Myocyte (in vitro differentiated cells): ENCODE results near the gene SSBP3. TPM values are rescaled to one million over a fixed set of nuclear protein-coding genes. Genes with fewer than 3 reads are reported as not detected.

Source experiments
- DNase-seq: peaks from one replicate; pipeline ENCODE4 v3.0.0-alpha.2; 2012; ENCODE audit warnings: low read depth
- total RNA-seq: library from RNA; depleted of rRNA; stranded (reverse); fragments of >200 nt; gene quantifications from 2 replicates; pipeline ENCODE4 v1.2.3, GENCODE V29; 2014

Gene SSBP3
- total RNA-seq, 1 donor from 2014 or later, result 21.8 TPM

DNA sequence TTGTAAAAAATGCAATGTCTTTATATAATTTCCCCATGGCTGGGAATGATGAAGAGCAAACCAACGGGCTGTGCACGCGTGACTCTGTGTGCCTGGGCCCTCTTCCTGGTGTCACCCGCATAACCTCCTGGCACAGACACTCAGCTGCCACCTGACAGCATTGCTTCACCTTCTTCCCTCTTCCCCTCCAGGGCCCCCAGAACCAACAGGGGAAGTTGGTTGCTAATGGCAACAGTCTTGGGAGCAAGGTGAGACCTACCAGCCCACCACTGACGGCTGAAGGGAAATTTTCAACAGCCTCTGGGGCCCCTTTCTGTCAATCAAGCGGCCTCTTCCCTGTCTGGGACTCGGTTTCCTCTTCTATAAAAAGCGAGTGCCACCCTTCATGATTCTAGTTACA is 33.2 kb downstream of the SSBP3 start:
- no peak for DNase-seq

DNA sequence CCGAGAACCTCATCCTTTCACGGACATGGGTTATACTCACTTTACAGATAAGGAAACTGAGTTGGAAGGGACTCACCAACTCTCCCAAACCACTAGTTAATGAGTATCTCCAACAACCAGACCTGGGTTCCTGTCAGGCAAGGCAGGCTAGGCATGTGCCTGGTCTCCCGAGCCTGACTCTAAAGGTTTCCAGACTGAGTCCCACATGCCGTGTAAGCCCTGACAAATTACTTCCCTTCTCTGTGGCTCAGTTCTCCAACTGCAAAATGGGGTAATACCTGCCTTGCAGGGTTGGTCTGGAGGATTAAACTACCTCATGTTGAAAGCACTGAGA is 34.3 kb downstream of the SSBP3 start:
- DNase-seq, result no peak

DNA sequence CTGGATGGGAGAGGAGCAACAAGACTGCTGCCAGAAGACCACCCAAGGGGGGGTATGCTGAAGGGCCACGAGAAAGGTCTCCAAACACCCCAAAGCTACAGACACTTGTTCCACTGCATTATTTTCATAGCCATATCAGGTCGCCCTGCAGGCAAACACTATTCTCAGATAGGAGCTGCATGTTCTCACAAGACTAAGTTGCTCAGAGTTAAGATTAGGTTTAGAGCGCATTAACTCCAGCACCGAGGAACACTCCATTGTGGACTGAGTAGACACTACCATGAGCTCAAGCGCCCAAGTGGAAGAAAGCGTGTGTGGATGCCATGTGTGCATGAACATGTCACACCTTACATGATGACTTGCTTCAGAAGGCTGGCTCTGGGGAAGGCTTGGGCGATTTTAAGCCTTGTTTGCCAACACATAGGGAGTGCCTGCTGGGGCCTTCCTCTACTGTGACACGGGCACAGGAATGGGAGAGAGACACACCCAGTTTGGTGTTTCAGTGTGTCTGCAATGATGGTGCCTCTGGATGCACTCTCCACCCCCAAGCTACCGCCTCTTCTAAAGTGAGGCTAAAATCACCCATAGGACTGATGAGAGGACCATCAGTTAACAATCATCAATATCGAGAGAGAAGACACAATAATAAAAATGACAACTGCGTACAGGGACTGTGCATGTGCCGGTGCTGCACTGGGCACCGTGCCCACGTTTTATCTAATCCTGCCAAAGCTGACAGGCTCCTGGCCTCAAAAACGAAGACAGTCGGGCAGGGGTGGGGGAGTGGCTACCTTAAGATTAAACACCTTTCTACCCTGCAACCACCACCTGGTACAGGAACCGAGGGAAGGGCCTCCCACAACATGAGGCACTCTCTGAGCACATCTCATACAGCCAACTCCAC is 34.9 kb downstream of the SSBP3 start:
- no peak for DNase-seq

DNA sequence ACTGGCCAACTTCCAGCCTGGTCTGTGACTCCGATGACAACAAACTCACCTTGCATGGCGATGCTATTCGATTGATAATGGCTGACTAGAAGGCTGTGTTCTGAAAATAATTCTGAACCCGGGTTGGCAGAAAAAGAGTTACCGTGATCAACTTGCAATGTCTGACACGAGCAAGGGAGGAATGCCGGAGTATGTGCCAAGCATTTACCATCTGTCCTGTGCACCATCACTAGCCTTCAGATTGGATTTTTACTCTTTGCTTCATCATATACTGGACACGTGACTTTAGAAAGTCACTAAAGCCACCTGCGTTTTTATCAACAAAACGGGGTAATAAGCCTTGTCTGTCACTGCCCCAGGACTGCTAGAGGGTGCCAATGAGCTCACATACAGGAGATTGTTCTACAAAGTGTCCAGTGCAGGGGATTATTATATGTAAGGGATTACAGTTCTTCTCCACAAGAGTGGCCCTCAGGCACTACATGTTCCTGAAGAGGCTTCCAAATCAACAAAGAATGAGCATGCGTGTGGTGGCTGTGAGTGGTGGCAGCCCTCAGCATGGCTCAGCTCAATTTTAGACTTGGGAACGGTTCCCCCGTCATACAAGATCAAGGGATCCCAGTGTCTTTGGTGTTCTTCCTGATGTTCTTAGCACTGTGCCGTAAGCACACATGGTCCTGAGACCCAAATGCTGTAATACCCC is 35.8 kb downstream of the SSBP3 start:
- DNase-seq, result no peak

DNA sequence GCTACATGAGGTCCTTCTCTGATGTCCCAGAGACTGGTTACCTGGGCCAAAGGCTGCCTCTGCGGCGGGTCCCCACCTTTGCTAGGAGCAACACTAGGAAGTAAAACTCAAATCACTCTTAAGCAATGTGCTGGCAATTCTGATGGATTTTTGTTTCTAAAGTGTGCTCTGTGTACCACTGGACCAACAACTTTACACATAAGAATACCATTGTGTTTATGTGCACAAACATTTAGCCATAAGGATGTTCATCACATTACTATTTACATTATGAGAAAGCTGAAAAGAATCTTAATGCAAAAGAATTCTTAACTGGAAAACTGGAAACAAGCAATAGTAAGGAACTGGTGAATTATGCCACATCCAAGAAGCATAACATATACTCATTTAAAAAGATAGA is 38.6 kb downstream of the SSBP3 start:
- no peak for DNase-seq

DNA sequence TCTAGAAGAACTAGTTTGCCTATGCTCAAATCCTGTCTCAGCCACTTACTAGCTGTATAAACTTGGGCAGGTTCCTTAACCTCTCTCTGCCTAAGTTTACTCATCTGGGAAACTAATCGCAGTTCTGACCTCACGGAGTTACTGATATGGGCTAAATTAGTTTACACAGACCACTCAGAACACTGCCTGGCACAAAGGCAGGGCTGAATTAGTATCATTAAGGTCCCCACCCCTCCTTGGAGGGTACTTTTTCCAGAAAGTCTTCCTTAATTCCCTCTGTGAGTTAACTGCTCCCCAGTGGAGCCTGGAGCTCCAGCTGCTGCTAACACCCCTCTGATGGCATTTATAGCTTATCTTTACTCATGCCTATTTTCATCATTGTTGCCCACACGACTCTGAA is 40.3 kb downstream of the SSBP3 start:
- no peak for DNase-seq

DNA sequence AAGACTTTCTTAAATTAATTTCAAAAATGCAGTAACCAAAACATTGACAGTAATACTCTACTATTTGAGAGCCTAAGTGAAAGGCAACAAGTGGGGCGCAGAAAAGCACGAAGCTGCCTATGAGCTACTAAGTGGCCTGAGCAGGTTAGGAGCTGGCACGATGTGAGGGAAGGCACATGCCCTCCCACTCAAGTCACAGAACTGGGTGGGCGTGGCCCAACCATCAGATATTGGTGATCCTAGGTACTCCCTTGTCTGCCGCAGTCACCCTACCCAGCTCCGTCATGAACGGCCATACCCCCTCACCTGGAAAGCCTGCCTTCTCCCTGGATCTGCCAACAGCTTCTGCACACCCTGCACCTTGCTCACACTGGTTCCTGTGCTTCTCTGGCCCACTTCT is 40.8 kb downstream of the SSBP3 start:
- DNase-seq, result no peak

DNA sequence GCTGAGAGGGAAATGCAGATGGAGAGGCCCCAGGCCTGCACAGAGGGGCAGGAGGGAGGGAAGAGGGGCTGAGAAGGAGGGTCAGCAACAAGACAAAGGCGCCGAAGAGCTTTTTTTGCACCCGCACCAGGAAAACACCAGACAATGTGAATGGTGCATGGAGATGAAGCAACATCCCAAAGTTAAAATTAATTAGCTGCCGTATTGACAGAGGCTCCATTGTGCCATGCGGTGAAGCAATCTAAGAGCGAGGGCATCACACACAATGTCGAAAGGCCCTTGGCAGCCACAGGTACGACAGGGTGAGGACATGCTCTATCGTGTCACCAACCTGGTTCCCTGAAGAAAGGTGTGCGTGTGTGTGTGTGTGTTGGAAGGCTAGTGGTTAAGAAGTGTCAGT is 41.2 kb downstream of the SSBP3 start:
- no peak for DNase-seq

DNA sequence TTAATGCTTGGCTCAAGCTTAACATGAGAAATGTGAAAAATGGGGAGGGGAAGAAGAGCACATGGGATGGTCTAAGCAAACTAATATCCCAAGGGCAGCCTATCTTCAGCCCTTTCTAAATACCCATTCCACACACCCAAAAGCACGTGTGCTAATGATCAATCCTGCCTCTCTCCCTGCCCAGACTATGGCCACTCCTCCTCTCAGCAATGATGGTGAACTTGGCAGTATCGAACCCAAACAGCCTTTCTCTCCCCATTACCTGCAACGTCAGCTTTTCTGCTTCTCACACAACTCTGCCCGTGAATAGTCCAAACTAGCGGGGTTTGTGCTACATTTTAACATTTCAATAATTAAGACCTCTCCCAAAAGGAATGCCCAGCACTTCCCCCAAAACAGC is 41.6 kb downstream of the SSBP3 start:
- DNase-seq, result no peak

DNA sequence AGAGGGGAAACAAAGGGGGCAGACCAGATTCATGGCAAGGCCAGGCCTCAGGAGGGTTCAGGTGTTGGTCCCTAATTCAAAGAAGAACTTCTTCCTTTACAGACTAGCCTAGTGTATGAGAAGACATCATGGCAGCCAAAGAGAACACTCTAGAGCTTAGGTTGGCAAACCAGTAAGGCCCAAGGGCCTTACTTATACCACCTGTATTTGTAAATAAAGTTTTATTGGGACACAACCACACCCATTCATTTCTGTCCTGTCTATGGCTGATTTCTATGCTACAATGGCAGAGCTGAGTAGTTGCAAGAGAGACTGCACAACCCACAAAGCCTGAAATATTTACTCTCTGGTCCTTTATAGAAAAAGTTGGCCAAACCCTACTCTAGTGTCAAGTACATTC is 42.3 kb downstream of the SSBP3 start:
- no peak for DNase-seq

DNA sequence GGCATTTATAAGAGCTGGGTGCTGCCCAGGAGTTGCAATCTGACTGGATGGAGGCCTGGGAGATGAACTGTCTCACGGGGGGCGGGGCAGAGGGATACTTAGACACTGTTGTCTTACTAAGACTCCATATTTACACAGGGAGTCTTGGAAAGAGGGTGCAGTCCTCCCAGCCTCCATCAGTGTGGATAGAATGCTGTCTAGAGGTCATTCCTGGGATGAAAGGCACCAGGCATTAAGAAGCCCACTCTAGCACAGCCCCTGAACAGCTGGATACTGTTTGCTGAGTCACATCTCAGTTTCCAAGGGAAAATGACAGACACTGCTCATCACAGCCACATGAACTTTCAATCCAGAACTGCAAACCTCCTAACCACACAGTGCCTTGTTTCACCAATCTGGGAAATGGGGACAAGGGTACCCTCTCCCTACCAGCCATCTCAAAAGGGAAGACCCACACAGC is 43.3 kb downstream of the SSBP3 start:
- peak; percentile 20 for DNase-seq

DNA sequence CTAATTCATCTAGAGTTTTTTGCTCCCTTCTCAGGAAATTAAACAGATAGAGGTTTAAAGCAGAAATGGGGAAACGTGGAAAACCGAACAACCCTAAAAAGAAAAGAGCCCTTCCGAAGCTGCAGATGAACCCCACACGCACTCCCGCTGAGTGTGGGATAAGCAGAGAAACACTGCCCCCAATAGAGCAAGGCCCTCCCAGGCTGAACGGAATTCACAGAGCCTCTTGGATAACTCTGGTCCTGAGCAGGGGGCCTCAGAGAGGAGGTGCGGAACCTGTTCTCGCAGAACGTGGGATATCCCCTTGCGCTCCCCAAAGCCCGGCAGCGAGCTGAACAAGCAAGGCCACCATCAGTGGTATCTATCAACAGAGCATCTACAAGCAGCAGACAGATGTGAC is 44.9 kb downstream of the SSBP3 start:
- DNase-seq, result no peak

DNA sequence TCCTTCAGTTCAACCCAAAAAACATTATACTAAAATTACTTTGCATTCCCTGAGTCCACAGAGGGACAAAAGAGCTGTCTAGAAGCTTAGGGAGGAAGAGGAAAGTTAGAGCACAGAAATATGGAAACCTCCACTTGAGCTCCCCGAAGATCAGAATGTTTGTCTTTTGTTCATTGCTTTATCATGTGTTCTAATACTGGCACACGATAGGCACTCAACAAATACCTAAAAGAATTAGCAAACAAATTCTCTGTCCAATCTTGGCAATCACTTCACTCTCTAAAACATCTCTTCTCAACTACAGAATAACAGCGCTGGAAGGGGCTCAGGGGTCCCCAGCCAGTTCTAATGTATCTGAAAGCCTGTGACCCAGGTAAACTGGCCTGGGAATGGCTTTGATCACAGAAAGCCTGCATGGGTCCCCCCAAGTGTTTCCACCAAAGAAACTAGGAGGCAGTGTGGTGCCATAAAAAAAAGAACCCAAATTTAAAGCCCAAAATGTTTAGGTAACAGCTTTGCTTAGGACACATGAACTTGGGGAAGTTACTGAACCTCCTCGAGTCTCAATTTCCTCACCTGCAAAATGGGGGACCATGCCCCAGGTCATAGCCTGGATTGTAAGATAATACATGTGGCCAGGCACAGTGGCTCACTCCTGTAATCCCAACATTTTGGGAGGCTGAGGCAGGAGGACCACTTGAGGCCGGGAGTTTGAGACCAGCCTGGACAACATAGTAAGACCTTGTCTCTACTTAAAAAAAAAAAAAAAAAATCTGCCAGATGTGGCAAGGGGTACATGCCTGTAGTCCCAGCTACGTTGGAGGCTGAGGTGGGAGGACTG is 45.8 kb downstream of the SSBP3 start:
- no peak for DNase-seq

DNA sequence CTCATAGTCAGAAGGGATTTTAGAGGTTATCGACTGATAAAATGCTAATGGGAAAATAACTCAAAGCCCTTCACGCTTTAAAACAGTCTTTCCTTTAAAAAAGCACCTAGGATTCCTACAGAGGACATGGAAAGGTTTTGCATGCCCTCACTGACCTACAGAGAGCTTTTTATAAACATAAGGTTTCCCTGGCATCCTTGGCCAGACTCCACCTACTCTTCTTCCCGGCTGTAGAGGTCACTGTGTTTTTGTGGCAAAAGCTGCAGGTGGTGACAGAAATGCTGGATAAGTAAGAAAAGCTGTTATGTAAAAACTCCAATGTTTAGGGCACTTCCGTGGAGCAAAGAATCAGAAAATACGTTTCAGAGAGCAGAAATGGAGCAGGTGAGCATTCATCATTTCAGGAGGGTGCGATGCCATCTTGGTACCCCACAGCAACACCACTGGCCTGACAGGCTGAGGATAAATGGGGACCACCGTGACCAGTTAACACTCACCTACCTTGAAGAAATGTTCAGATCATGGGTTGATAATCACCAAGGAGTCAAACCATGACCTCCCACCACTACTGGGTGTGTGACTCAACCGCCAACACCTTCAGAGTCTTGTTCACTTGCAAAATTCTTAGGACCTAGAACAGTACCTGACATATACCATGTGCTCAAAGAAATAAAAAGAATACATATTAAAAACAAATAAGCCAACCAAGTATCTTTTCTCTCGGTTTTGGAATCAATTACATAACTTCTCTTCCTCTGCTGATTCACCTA is 46.6 kb downstream of the SSBP3 start:
- DNase-seq, result no peak

DNA sequence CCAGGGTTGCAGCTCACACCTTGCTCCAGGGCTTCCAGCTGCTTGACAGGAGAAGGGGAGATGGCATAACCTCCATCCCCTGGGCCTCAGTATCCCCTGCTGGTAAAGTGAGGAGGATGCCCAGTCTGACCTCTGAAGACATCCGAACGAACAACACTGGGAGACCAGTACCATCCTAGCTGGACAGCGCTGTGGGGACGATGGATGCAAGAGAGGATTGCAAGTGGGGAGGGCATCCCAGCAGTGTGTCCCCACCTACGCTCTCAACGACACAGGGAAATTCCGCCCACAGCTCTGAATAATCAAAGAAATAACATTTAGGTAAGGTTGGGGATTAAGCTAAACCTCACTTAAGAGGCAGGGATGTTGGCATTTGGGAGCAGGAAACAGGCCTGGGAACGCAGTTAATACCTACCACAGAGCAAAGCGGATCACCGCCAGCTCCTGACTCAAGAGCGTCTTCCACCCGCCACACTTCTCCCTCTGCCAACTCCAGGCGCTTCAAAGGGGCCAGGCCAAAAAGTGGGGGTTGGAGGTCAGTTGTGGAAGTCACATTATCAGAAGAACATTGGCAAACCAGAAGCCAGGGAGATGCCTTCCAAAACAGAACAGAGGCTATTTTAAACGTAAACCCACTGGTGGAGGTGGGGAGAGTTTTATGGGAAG is 47.6 kb downstream of the SSBP3 start:
- no peak for DNase-seq

DNA sequence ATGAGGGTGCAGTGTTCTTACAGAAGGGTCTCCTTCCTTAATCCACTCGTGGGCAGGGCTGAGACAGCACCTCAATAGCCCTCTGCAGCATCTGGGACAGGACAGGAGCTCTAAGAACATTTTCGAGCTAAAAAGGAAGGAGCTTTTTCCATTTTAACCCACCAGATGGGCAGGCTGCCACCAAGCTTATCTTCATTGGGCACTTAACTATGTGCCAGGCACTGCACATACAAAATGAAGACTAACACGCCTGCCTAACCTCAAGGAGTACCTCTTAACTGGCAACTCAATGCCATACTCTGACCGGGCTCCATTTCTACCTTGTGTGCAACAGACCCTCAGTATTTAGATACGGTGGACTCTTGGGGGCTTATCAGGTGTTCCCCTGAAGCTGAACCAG is 48.2 kb downstream of the SSBP3 start:
- no peak for DNase-seq

DNA sequence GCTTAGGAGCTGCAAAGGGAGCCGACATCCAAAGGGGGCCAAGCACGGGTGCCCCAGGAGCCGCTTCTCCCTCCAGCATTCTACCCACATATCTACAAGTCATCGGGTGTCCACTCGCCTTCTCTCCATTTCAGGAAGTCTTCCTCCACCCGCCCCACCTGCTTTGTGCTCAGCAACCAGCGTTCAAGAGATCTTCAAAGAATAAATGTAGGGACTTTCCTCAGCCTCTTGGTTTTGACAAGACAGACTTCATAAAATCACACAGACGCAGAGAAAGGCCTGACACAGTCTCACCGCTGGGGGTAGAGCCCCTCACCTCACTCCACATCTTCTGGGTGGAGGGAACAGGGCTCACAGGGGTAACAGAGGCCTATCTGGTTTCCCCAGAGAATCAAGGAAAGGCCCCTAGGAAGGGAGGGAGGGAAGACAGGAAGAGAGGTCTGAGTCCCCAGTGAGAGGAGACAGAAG is 49.5 kb downstream of the SSBP3 start:
- DNase-seq, result no peak

DNA sequence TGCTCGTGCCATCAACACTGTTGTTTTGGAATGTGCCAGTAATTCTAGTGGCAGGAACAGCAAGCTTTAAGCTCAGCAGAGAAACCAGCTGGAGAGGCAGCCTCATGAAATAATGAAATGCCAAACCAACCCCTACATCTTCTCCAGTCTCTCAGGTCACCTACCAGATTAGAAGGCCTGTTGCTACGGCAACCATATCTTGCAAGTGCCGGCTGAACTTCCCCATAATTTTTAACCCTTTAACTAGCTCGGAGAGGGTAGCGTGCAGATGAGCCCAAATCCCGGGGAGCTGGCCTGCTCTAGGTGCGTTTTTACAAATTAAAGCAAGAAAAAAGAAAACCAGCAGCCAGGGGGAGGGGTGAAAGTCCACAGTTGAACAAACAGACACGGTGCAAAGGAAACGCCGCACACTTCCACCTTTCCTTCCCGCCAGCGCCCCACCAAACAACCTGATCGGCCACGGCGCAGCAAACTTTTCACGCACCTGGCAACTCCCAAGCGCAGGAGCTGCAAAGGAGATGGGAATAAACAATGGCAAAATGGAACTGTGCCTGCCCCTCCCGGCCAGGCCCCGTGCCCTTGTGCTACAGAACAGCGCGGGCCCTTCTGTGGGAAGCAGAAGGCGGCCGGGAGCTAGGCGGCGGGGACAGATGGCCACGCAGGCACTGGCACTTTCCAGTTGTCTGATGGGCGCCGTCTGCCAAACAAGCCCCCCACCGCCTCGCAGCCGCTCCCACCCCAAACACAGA is 50.1 kb downstream of the SSBP3 start:
- DNase-seq, result no peak

DNA sequence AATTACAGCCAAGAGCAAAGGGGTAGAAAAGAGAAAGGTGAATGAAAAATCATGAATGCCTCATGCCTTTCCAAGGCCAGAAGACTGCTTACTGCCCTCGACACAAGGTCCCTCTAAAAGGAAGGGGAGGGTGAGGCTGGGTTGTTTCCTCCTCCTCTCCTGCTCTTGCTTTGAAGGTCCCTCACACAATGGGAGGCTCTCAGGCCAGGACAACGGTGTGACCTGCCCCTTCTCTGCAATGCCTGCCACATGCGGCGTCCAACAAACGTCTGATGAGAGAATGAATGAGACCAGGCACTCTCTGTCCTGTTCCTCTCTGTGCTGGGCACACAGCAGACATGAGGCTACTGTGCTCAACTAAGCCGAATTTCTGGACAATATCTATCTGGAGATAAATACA is 51.3 kb downstream of the SSBP3 start:
- no peak for DNase-seq

DNA sequence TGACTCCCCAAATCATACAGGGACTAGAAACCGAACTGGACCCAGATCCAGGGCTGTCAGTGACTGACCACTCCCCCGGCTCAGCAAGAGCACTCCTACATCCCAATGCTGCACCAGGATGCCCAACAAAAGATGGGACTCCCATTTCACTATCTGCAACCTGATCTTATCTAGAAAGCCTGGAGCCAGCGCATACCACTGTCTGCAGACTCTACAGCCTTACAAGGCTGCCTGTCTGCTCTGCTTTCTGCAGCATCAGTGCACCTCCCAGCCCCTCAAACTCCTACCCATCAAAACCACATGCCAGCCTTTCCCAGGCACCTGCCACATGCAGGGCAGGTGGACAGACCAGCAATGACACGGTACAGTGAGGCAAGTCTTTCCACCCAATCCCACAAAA is 52.2 kb downstream of the SSBP3 start:
- DNase-seq, result no peak
